IPS DF 6.9 (cell line): ENCODE results near the gene CCDC141.
"Not testable (repeated sequence)": the region's sequence is repeated elsewhere in the genome, so short reads cannot be mapped to it uniquely, and the experiment has no call there.

Experiments used
- DNase-seq: peaks from one replicate; pipeline ENCODE4 v3.0.0-alpha.2; 2013; ENCODE audit warnings: low read depth, low spot score
- H3K27ac ChIP-seq: one replicate; pipeline ENCODE4 v1.5.1; 2013; ENCODE audit warnings: low read length, control low read depth
- H3K27me3 ChIP-seq: 2 replicates; pipeline ENCODE4 v1.6.1; 2013; ENCODE audit warnings: mild to moderate bottlenecking, low read length; ENCODE audit not compliant: control insufficient read depth, insufficient read depth
- H3K36me3 ChIP-seq: 2 replicates; pipeline ENCODE4 v1.6.1; 2013; ENCODE audit warnings: low read length; ENCODE audit not compliant: control insufficient read depth, insufficient read depth
- H3K4me1 ChIP-seq: 2 replicates; pipeline ENCODE4 v1.6.1; 2013; ENCODE audit warnings: low read length; ENCODE audit not compliant: control insufficient read depth, insufficient read depth
- H3K4me3 ChIP-seq: 2 replicates; pipeline ENCODE4 v1.5.1; 2013; ENCODE audit warnings: mild to moderate bottlenecking, low read length
- H3K9me3 ChIP-seq: 2 replicates; pipeline ENCODE4 v1.6.1; 2013; ENCODE audit warnings: low read length, inconsistent platforms; ENCODE audit not compliant: control insufficient read depth, insufficient read depth
- WGBS: extraction: QIAGEN DNeasy Blood & Tissue Kit; methylation state at CpG from one replicate; pipeline ENCODE4 v1.1.7; 2013; ENCODE audit warnings: mixed read lengths, missing lambda C conversion rate; ENCODE audit not compliant: insufficient read length, insufficient coverage; 5-methylcytosine and 5-hydroxymethylcytosine counted together

Gene CCDC141

DNA sequence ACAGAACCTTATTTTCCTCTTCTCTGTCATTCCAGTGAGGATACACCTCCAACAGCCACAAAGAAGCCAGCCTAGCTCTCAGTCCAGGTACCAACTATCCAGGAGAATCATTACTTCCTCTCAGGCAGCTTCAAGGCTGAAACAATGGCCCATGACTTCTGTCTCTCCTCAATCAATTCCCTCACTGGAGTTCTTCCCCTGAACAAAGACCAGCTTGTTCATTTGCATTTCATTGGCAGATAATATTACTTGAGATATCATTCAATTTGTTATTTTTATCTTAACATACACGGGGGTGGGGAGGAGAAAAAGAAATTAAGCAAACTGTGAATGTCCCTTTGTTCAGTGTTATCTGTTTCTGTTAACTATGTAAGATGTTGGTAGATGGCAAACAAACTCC lies 44.0 kb downstream of the CCDC141 start:
- Histone ChIP-seq H3K27me3 (no peaks in the 10 kb centered on the region), H3K4me1 (no peaks in the 10 kb centered on the region), H3K9me3 (no peaks in the 10 kb centered on the region), H3K27ac (no peak overlapping the region), H3K36me3 (no peaks in the 10 kb centered on the region), H3K4me3 (no peak overlapping the region)
- DNase-seq: no peak
- no CpG with 5 or more reads among the region's 1 CpG for WGBS

DNA sequence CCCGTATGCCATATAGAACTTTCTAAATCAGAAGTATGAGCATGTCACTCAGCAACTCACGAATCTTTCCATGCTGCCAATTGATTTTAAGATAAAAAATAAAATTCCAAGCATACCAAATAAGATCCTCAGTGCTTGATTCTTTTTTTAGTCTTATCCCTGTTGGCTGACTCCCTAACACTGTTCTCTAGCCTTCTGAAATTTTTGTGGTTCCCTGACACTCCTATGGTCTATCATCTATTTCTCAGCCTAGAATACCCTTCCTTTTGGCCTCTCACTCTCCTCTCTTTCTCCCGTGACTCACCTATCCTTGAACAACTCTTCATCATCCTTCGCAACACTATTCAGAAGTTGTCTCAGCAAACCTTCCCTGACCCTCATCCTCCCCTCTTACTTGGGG lies 50.5 kb downstream of the CCDC141 start:
- no peak overlapping the region for H3K4me3 ChIP-seq
- H3K27ac ChIP-seq: no peak overlapping the region
- DNase-seq: no peak
- no peaks in the 10 kb centered on the region for H3K27me3 ChIP-seq
- no peaks in the 10 kb centered on the region for H3K9me3 ChIP-seq
- no peaks in the 10 kb centered on the region for H3K4me1 ChIP-seq
- no peaks in the 10 kb centered on the region for H3K36me3 ChIP-seq
- no CpG with 5 or more reads among the region's 4 CpGs for WGBS

DNA sequence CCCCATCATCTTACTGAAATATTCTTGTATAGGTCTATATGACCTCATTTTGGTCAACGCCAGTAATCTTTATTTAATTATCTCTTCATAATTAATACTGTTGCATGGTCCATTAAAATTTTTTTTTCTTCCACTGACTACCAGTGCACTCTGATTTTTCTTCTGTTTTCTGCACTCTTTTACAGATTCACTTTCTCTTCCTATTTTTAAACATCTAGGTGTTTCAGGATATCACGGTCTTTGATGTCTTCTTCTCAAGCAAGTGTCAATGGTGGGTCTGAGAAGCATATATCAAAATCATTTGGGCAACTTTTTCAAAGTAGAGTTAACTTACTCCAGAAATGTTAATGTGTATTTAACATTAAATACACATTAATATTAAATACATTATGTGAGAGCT lies 51.4 kb downstream of the CCDC141 start:
- Histone ChIP-seq H3K36me3 (no peaks in the 10 kb centered on the region), H3K4me1 (no peaks in the 10 kb centered on the region), H3K27me3 (no peaks in the 10 kb centered on the region), H3K4me3 (no peak overlapping the region), H3K9me3 (no peaks in the 10 kb centered on the region), H3K27ac (no peak overlapping the region)
- no peak for DNase-seq
- WGBS: no CpG with 5 or more reads among the region's 2 CpGs

DNA sequence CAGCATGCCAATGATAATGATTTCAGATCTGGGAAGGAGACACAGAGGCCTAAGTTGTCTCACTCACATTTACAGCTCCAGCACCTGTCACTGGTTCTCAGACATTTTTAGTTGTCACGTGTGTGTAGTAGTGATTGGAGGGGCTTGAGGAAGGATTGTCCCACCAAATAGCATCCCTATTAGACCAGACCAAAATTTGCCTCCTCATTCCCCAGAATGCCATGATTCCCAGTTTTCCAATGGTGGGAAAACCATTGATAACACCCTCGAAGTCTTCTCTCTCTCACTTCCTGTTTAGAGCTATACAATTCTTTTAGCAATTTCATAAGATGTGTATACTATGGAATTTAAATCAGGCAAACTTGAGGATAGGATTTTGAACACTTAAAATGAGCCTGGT lies 52.5 kb downstream of the CCDC141 start:
- Histone ChIP-seq H3K9me3 (no peaks in the 10 kb centered on the region), H3K27ac (no peak overlapping the region), H3K36me3 (no peaks in the 10 kb centered on the region), H3K27me3 (no peaks in the 10 kb centered on the region), H3K4me1 (no peaks in the 10 kb centered on the region), H3K4me3 (no peak overlapping the region)
- no peak for DNase-seq
- WGBS: no CpG with 5 or more reads among the region's 2 CpGs

DNA sequence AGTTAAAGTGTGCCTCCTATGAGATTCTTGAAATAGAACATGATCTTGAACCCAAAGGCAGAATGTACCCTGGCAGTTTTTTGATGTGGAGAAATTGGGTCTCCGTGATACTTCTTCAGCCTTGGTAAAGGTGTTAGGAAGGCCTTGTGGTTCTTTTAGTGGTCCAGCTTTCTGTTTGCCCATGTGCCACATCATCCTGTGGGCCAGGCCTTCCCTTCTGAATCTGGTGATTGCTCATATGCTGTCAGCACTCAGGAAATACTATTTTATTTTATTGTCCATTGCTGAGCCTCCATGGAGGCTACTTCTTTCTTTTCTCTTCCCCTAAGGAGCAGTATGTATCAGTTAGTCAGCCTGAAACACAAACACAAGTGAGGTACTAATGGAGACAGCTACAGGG lies 52.9 kb downstream of the CCDC141 start:
- no peaks in the 10 kb centered on the region for H3K27me3 ChIP-seq
- H3K27ac ChIP-seq: no peak overlapping the region
- no peaks in the 10 kb centered on the region for H3K4me1 ChIP-seq
- no CpG with 5 or more reads among the region's 1 CpG for WGBS
- no peaks in the 10 kb centered on the region for H3K9me3 ChIP-seq
- H3K36me3 ChIP-seq: no peaks in the 10 kb centered on the region
- no peak for DNase-seq
- H3K4me3 ChIP-seq: no peak overlapping the region

DNA sequence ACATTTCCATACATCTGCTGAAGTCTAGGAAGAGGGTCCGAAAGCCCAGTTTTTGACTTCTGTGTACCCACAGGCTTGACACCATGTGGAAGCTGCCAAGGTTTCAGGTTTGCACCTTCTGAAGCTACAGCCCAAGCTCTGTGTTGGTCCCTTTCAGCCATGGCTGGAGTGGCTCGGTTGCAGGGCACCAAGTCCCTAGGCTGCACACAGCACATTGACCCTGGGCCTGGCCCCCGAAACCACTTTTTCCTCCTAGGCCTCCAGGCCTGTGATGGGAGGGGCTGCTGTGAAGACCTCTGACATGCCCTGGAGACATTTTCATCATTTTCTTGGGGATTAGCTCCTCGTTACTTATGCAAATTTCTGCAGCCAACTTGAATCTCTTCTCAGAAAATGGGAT lies 55.7 kb downstream of the CCDC141 start:
- H3K27me3 ChIP-seq: no peaks in the 10 kb centered on the region
- no peak for DNase-seq
- H3K4me3 ChIP-seq: no peak overlapping the region
- no CpG with 5 or more reads among the region's 4 CpGs for WGBS
- H3K36me3 ChIP-seq: no peaks in the 10 kb centered on the region
- H3K4me1 ChIP-seq: no peaks in the 10 kb centered on the region
- H3K27ac ChIP-seq: no peak overlapping the region
- H3K9me3 ChIP-seq: no peaks in the 10 kb centered on the region

DNA sequence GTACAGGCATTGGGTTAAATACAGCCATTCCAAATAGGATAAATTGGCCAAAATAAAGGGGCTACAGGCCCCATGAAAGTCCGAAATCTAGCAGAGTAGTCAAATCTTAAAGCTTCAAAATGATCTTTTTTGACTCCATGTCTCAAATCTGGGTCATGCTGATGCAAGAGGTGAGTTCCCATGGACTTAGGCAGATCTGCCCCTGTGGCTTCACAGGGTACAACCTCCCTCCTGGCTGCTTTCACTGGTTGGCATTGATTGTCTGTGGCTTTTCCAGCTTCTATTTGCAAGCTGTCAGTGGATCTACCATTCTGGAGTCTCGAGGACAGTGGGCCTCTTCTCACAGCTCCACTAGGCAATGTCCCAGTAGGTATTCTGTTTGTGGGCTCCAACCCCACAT lies 56.1 kb downstream of the CCDC141 start:
- H3K9me3 ChIP-seq: no peaks in the 10 kb centered on the region
- H3K4me3 ChIP-seq: no peak overlapping the region
- DNase-seq: no peak
- no CpG with 5 or more reads among the region's 2 CpGs for WGBS
- no peaks in the 10 kb centered on the region for H3K36me3 ChIP-seq
- no peak overlapping the region for H3K27ac ChIP-seq
- H3K4me1 ChIP-seq: no peaks in the 10 kb centered on the region
- no peaks in the 10 kb centered on the region for H3K27me3 ChIP-seq

DNA sequence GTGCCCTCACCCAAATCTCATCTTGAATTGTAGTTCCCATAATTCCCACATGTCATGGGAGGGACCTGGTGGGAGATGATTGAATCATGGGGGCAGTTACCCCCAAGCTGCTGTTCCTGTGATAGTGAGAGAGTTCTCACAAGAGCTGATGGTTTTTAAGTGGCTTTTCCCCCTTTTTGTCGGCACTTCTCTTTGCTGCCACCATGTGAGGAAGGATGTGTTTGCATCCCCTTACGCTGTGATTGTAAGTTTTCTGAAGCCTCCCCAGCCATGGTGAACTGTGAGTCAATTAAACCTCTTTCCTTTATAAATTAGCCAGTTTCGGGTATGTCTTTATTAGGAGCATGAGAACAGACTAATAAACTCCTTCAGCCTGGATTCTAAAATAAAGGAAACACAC lies 57.2 kb downstream of the CCDC141 start:
- peak; percentile 2 for DNase-seq
- not testable (repeated sequence) for H3K9me3 ChIP-seq, H3K27me3 ChIP-seq, H3K4me1 ChIP-seq, H3K4me3 ChIP-seq, H3K27ac ChIP-seq, H3K36me3 ChIP-seq
- WGBS: no CpG with 5 or more reads among the region's 3 CpGs

DNA sequence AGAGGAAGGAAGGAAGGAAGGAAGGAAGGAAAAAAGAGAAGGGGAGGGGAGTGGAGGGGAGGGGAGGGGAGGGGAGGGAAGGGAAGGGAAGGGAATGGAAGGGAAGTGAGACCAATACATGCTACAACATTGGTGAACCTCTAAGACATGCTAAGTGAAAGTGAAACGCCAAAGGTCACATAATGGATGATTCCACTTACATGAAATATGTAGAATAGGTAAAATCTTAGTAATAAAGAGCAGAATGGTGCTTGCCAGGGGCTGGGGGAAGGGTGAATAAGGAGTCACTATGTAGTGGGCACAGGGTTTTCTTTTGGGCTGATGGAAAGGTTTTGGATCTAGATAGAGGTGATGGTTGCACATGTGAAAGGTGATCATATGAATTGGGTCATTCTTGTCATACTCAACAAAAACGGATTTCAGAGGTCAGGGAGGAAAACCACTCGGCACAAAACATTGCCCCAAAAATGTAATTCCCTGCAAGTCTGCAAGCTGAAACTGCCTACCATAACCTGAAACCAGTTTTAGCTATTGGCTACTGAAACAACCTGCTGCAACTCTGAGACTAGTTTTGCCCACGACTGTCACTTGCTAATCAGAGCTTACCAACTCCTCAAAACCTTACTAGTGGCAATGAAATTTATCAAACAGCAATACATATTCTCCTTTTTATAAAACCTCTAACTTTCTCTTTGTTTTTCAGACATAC lies 59.2 kb downstream of the CCDC141 start:
- Histone ChIP-seq H3K4me3 (no peak overlapping the region), H3K9me3 (no peaks in the 10 kb centered on the region), H3K4me1 (no peaks in the 10 kb centered on the region), H3K27ac (no peak overlapping the region), H3K36me3 (no peaks in the 10 kb centered on the region), H3K27me3 (no peaks in the 10 kb centered on the region)
- no CpG with 5 or more reads among the region's 4 CpGs for WGBS
- no peak for DNase-seq

DNA sequence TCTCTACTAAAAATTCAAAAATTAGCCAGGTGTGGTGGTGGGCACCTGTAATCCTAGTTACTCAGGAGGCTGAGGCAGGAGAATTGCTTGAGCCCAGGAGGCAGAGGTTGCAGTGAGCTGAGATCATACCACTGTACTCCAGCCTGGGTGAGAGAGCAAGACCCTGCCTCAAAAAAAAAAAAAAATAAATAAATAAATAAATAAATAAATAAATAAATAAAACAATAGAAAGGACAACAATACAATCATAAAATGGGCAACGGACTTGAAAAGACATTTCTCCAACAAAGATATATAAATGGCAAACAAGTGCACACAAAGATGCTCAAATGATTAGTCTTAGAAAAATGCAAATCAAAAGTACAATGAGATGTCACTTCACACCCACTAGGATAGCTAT lies 60.5 kb downstream of the CCDC141 start:
- H3K9me3 ChIP-seq, H3K27ac ChIP-seq, H3K27me3 ChIP-seq, H3K4me3 ChIP-seq, DNase-seq, H3K4me1 ChIP-seq, H3K36me3 ChIP-seq: not testable (repeated sequence)
- WGBS: no CpG with 5 or more reads among the region's 1 CpG

DNA sequence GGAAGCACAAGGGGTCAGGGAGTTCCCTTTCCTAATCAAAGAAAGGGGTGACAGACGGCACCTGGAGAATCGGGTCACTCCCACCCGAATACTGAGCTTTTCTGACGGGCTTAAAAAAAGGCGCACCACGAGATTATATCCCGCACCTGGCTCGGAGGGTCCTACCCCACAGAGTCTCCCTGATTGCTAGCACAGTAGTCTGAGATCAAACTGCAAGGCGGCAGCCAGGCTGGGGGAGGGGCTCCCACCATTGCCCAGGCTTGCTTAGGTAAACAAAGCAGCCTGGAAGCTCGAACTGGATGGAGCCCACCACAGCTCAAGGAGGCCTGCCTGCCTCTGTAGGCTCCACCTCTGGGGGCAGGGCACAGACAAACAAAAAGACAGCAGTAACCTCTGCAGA lies 67.3 kb downstream of the CCDC141 start:
- H3K36me3 ChIP-seq, H3K27me3 ChIP-seq, H3K4me3 ChIP-seq, H3K27ac ChIP-seq, DNase-seq, H3K4me1 ChIP-seq, H3K9me3 ChIP-seq: not testable (repeated sequence)
- WGBS: no CpG with 5 or more reads among the region's 10 CpGs
